Stomach (tissue), 9 donors: Measurements from ENCODE around the gene FXN. TPM values are rescaled to one million over a fixed set of nuclear protein-coding genes. Genes with fewer than 3 reads are reported as not detected.
A peak's percentile ranks its signal among the peaks of the same experiment; 100 is the strongest.

Experiments used
- DNase-seq, 2 donors: peaks; one replicate each; pipeline versions ENCODE4 v3.0.0 to v3.0.0-alpha.2; 2013 to 2019
- H3K27ac ChIP-seq, 5 donors: fragments of 200-600 bp in 4 of 5; sonication (generic) in 4 of 5; one replicate each; pipeline ENCODE4 v1.5.1; 2013 to 2019; ENCODE audit warnings: mild to moderate bottlenecking in 1 of 5, moderate library complexity in 1 of 5
- H3K27me3 ChIP-seq, 3 donors: fragments of 200-600 bp; sonication (generic); one replicate each; pipeline ENCODE4 v1.5.1; 2017 to 2019; ENCODE audit warnings: mixed run types in 1 of 3
- H3K36me3 ChIP-seq, 4 donors: fragments of 200-600 bp; sonication (generic); 1 replicate in 3 of 4; 2 replicates in 1 of 4; pipeline ENCODE4 v1.5.1; 2016 to 2019
- H3K4me1 ChIP-seq, 4 donors: fragments of 200-600 bp; sonication (generic); one replicate each; pipeline ENCODE4 v1.5.1; 2016 to 2019
- H3K4me3 ChIP-seq, 4 donors: fragments of 200-600 bp; sonication (generic) in 3 of 4; one replicate each; pipeline ENCODE4 v1.5.1; 2016 to 2019; ENCODE audit warnings: mild to moderate bottlenecking in 1 of 4
- H3K9me3 ChIP-seq, 4 donors: fragments of 200-600 bp; sonication (generic); one replicate each; pipeline ENCODE4 v1.5.1; 2016 to 2019
- CTCF ChIP-seq, 7 experiments: fragments of 450-650 bp in 4 of 7; fragments of 200-600 bp in 3 of 7; sonication (generic) in 3 of 7; IDR thresholded peaks; one replicate each; pipeline ENCODE4 v1.5.1; 2016 to 2019; ENCODE audit warnings: antibody characterized with exemption in 7 of 7, control low read depth in 2 of 7, mild to moderate bottlenecking in 1 of 7
- EP300 ChIP-seq: sonication (generic); formaldehyde crosslinking; IDR thresholded peaks from one replicate; pipeline ENCODE4 v1.6.1; 2017; ENCODE audit warnings: antibody characterized with exemption
- POLR2A ChIP-seq, 4 donors: fragments of 450-650 bp; IDR thresholded peaks; one replicate each; pipeline ENCODE4 v1.6.1; 2016; ENCODE audit warnings: antibody characterized with exemption in 4 of 4, control low read depth in 2 of 4, mild to moderate bottlenecking in 1 of 4, moderate library complexity in 1 of 4
- POLR2AphosphoS5 ChIP-seq, 3 donors: sonication (generic); formaldehyde crosslinking; IDR thresholded peaks; one replicate each; pipeline ENCODE4 v1.6.1; 2016; ENCODE audit warnings: antibody characterized with exemption in 3 of 3
- WGBS, 5 donors: extraction: QIAGEN DNeasy Blood & Tissue Kit in 3 of 5; methylation state at CpG; one replicate each; pipeline versions ENCODE4 v1.1.5 to v1.1.7; 2013 to 2018; 5-methylcytosine and 5-hydroxymethylcytosine counted together
- intact Hi-C: fragments of 100-400 bp; cut with DNase I; formaldehyde crosslinking; loops from one replicate; pipeline ENCODE4 v1.15.1; 2023; ENCODE audit warnings: low total_unique reads
- polyA plus RNA-seq, 3 donors: library from polyadenylated mRNA; stranded (reverse); fragments of 200-250 nt; gene quantifications; one replicate each; pipeline ENCODE4 v1.2.3, GENCODE V29; 2013
- total RNA-seq, 5 donors: library from RNA; depleted of rRNA; stranded (reverse); fragments of >200 nt; gene quantifications; one replicate each; pipeline versions ENCODE4 v1.1.0 to v1.2.3, GENCODE V29; 2014 to 2016
- donor health status: healthy with polysubstance abuse.
- donor health status: Bipolar disorder and iron deficiency.
- donor health status: healthy.

Gene FXN
- total and polyA plus RNA-seq, 8 donors, result 0.58 to 15.3 (median 4.1) TPM

GRCh38 chr9:69122082-69122548 is 86.6 kb downstream of the FXN start:
- H3K27ac ChIP-seq, result peak overlapping the region; percentile 90 to 97 (median 94)
- peaks cover 6 to 16% (median 13%) of the 10 kb centered on the region in 4 donors for H3K4me1 ChIP-seq
- no peaks in the 10 kb centered on the region for H3K9me3 ChIP-seq
- TF ChIP-seq POLR2AphosphoS5 (IDR thresholded peaks at IDR 0.05), result peak in 2 of 3 donors; percentile 32 to 65
- peak in 1 of 4 donors; percentile 15 for TF ChIP-seq POLR2A (IDR thresholded peaks at IDR 0.05)
- TF ChIP-seq EP300, result no peak
- TF ChIP-seq CTCF (IDR thresholded peaks at IDR 0.05), result no peak
- 0 to 1% (median 1%) methylated on average over 18 to 28 of the region's 28 CpGs for WGBS, 5 donors
- H3K27me3 ChIP-seq, result no peaks in the 10 kb centered on the region
- peak overlapping the region; percentile 54 to 85 (median 70) for H3K4me3 ChIP-seq
- intact Hi-C loops, result no loop called here
- peak; percentile 83 to 87 for DNase-seq
- H3K36me3 ChIP-seq, result no peaks in the 10 kb centered on the region

- DNase-seq, result peak; percentile 47 to 79
- no peaks in the 10 kb centered on the region for H3K27me3 ChIP-seq
- H3K36me3 ChIP-seq, result no peaks in the 10 kb centered on the region
- H3K4me3 ChIP-seq, result peak overlapping the region; percentile 54 to 85 (median 70)
- TF ChIP-seq POLR2AphosphoS5 (IDR thresholded peaks at IDR 0.05) (peak in 2 of 3 donors; percentile 38 to 60), POLR2A (IDR thresholded peaks at IDR 0.05) (no peak)
- intact Hi-C loops, result no loop called here
- H3K9me3 ChIP-seq, result no peaks in the 10 kb centered on the region
- peaks cover 6 to 16% (median 13%) of the 10 kb centered on the region in 4 donors for H3K4me1 ChIP-seq
- peak overlapping the region; percentile 90 to 97 (median 94) for H3K27ac ChIP-seq
- 17 to 24% (median 21%) methylated on average over 16 of the region's 16 CpGs for WGBS, 5 donors
These were observed 87.1 kb downstream of the FXN start for GRCh38 chr9:69122549-69123141.

- H3K36me3 ChIP-seq, result peaks cover 0 to 13% (median 6%) of the 10 kb centered on the region in 4 donors
- H3K4me3 ChIP-seq, result no peak overlapping the region
- H3K27me3 ChIP-seq, result no peaks in the 10 kb centered on the region
- H3K27ac ChIP-seq, result peak overlapping the region in 3 of 5 donors; percentile 20 to 45 (median 33)
- 43 to 62% (median 52%) methylated on average over 14 to 16 of the region's 16 CpGs for WGBS, 5 donors
- H3K4me1 ChIP-seq, result peaks cover 27 to 58% (median 32%) of the 10 kb centered on the region in 4 donors
- intact Hi-C loops, result loop anchor here (5.0 to 10.0 kb wide), 2 partner anchors 42 to 86 kb away; partner anchors contain the start of gene TJP2
- TF ChIP-seq CTCF (IDR thresholded peaks at IDR 0.05) (no peak), POLR2A (IDR thresholded peaks at IDR 0.05) (no peak), POLR2AphosphoS5 (IDR thresholded peaks at IDR 0.05) (no peak), EP300 (no peak)
- no peaks in the 10 kb centered on the region for H3K9me3 ChIP-seq
- DNase-seq, result peak in 1 of 2 donors; percentile 43
These were observed 95.2 kb downstream of the FXN start for GRCh38 chr9:69130456-69131441.

GRCh38 chr9:69131682-69132081 is 96.1 kb downstream of the FXN start:
- WGBS, 5 donors, result 35 to 64% (median 45%) methylated on average over 1 of the region's 1 CpG
- peaks cover 27 to 58% (median 32%) of the 10 kb centered on the region in 4 donors for H3K4me1 ChIP-seq
- H3K27ac ChIP-seq, result peak overlapping the region in 3 of 5 donors; percentile 20 to 45 (median 38)
- H3K27me3 ChIP-seq, result no peaks in the 10 kb centered on the region
- intact Hi-C loops, result loop anchor here (5.0 to 10.0 kb wide), 2 partner anchors 41 to 87 kb away; partner anchors contain the start of gene TJP2
- TF ChIP-seq POLR2A (IDR thresholded peaks at IDR 0.05) (no peak), POLR2AphosphoS5 (IDR thresholded peaks at IDR 0.05) (peak in 1 of 3 donors; percentile 53), EP300 (no peak), CTCF (IDR thresholded peaks at IDR 0.05) (no peak)
- peaks cover 0 to 13% (median 6%) of the 10 kb centered on the region in 4 donors for H3K36me3 ChIP-seq
- no peak overlapping the region for H3K4me3 ChIP-seq
- peak in 1 of 2 donors; percentile 75 for DNase-seq
- H3K9me3 ChIP-seq, result no peaks in the 10 kb centered on the region
